HG03135 (cell line): Measurements from ENCODE around the gene SDHA.
"Not testable (repeated sequence)": the region's sequence is repeated elsewhere in the genome, so short reads cannot be mapped to it uniquely, and the experiment has no call there.

Experiments
- ATAC-seq: cut with Tn5 transposase; IDR thresholded peaks from one replicate; pipeline ENCODE4 v1.9.1; 2021; ENCODE audit warnings: mild to moderate bottlenecking, moderate library complexity; ENCODE audit not compliant: unreplicated experiment

SDHA gene

DNA sequence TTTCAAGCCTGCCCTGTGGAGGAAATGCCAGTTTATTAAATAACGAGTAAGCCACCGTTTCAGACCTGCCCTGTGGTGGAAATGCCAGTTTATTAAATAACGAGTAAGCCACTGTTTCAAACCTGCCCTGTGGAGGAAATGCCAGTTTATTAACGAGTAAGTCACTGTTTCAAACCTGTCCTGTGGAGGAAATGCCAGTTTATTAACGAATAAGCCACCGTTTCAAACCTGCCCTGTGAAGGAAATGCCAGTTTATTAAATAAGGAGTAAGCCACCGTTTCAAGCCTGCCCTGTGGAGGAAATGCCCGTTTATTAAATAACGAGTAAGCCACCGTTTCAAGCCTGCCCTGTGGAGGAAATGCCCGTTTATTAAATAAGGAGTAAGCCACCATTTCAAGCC is 33.9 kb downstream of the SDHA start:
- ATAC-seq = not testable (repeated sequence)

DNA sequence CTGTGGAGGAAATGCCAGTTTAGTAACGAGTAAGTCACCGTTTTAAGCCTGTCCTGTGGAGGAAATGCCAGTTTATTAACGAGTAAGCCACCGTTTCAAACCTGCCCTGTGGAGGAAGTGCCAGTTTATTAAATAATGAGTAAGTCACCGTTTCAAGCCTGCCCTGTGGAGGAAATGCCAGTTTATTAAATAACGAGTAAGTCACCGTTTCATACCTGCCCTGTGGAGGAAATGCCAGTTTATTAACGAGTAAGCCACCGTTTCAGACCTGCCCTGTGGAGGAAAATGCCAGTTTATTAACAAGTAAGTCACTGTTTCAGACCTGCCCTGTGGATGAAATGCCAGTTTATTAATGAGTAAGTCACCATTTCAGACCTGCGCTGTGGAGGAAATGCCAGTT is 34.4 kb downstream of the SDHA start:
- no peak for ATAC-seq

DNA sequence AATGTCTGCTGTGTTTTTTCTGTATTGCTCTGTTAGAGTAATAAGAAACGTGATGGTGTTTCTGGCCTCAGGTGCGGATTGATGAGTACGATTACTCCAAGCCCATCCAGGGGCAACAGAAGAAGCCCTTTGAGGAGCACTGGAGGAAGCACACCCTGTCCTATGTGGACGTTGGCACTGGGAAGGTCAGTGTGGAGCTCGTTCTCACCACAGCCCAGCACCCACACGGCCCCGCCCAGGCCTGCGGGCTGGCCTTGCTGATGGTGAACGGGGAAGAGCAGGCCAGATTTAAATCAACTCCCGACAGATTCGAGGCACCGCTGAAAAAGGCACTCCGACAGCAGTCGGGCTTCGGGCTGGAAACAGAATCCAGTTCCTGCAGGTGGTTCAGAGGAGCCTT is 36.2 kb downstream of the SDHA start:
- ATAC-seq = not testable (repeated sequence)

DNA sequence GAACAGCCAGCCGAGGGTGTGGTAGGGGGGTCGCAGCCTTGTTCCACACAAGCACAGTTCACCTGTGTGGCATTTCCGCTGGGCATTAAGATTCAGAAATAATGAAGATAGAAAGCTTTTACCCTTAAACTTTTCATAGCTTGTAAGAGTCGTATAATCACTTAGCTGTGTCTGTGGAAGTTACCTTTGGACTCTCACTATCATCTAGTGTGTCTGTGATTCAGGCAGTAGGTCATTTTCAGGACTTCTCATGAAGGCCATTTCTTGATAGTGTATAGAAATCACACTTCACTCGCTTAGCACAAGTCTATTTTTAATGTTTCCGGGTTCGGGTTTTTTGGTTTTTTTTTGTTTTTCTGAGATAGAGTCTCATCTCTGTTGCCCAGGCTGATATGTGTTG is 37.0 kb downstream of the SDHA start:
- ATAC-seq = not testable (repeated sequence)

DNA sequence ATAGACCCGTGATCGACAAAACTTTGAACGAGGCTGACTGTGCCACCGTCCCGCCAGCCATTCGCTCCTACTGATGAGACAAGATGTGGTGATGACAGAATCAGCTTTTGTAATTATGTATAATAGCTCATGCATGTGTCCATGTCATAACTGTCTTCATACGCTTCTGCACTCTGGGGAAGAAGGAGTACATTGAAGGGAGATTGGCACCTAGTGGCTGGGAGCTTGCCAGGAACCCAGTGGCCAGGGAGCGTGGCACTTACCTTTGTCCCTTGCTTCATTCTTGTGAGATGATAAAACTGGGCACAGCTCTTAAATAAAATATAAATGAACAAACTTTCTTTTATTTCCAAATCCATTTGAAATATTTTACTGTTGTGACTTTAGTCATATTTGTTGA is 38.2 kb downstream of the SDHA start:
- not testable (repeated sequence) for ATAC-seq

DNA sequence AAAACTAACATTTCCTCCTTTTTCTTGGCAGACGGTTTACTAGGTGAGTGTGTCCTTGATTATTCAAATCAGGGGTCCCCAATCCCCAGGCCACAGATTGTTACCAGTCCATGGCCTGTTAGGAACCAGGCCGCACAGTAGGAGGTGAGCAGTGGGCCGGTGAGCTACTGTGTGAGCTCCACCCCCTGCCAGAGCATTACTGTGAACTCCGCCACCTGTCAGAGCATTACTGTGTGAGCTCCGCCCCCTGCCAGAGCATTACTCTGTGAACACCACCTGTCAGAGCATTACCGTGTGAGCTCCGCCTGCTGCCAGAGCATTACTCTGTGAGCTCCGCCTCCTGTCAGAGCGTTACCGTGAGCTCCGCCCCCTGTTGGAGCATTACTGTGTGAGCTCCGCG is 39.0 kb downstream of the SDHA start:
- no peak for ATAC-seq

DNA sequence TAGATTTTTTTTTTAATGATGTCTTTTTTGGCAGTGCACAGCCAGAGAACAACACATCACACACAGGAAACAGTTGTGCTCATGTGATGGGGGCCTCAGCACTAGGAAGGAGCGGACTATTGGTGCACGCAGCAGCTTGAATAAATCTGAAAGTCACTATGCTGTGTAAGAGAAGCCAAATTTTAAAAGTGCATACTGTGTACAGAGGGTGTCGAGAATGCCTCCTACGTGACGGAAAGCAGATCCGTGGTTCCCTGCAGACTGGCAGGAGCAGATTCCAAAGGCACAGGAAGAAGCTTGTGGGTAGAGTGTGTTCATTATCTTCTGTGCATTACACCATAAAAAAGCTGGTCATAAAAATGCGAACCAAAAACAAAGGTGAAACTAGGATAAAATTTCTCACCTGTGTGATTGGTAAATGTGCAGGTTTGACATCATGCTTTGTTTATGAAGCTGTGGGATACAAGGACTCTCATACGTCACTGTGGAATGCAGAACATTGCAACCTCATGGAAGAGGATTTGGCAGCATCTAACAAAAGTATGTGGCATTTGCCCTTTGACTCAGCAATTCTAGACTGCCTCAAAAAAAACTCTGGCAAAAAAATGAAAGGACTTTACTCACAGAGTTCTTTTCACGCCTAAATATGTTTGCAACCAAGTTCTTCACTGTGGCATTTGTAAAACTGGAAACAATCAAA is 45.3 kb downstream of the SDHA start:
- ATAC-seq = not testable (repeated sequence)

DNA sequence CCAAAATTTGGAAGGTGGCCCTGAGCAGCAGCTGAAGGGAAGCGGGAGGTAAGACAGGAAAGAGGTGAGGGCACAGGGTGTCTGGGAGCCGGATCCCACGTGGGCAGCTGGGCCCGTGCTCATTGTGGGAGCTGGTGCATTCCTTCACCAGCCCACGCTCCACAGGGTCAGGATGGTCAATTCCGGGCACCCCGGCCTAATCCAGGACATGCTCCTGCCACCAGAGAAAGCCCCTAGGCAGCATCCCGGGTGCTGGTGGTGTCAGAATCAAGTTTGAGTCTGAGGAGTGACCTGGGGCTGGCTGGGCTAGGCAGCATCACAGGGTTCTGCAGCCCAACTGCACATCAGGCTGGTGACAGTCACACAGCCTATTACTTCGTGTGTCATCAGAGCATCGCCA is 46.2 kb downstream of the SDHA start:
- ATAC-seq = no peak

DNA sequence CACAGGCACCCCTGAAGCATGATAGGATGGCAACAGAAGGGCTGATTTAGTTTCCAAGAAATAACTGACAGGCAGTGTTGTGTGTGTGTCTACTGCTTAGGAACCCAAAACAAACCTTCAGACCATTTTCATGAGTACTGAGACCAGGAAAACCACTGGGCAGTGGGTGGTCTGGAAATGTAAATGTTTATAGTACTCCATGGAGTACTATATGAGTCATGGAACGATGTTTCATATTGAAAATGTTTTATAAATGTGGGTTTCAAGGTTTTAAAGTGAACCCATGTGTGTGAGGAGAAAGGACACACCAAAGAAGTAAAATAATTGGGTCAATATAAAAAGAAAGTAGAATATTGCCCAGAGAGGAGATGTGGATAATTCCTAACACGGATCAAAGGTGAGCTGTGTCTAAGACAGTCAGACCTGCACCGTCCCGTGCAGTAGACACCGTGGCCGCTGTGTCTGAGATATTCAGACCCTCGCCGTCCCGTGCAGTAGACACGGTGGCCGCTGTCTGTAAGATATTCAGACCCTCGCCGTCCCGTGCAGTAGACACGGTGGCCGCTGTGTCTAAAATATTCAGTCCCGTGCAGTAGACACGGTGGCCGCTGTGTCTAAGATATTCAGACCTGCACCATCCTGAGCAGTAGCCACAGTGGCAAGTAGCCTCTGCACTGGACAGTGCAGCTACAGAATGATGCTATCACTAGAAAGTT is 48.3 kb downstream of the SDHA start:
- not testable (repeated sequence) for ATAC-seq

DNA sequence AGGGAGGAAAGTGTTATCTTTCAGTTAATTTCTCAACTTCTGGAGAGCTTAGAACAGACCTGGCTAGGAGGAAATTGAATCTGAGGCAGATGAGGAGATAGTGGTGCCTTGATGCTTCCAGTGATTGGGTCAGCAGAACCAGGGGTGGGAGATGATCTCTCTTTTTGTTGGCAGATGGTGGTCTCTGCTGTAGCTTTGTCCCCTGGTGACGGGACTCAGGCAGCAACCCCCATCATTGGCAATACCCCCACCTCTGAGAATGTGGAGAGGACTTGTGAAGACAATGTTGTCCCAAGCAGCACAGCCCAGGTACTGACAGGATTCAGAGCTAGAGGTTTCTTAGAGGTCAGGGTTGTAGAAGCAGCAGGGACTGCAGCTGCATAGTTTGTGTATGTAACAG is 49.6 kb downstream of the SDHA start:
- no peak for ATAC-seq

DNA sequence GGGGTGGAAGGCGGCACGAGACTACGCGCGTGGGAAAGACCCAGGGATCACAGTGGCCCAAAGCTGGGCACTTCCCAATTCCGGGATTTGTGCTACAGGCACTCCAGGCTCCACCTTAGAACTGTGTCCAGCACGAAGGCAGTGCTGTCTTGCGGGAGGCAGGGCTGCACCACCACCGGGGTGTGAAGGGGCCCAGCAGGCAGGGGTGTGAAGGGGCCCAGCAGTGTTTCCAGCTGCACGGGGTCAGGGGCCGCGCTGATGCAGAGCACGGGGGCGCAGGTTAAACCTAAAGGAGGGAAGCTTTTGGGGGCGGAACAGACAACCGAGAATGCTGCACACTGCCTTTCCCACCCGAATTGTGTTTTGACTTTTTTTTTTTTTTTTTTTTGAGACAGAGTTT is 52.2 kb downstream of the SDHA start:
- ATAC-seq = no peak

DNA sequence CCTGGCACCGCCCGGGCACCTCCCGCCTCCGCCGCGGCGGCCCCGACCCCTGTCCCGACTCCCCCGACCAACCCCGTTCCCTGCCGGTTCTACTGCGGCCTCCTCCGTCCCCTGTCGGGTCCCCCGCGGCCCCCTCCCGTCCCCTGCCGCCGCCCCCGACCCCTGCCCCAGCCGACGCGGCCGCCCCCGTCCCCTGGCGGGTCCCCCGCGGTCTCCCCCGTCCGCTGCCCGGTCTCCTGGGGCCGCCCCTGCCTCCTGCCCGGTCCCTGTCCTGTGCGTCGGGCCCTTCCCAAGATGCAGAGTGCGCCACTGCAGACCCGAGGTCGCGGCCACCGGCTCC is 53.7 kb downstream of the SDHA start:
- ATAC-seq = not testable (repeated sequence)

DNA sequence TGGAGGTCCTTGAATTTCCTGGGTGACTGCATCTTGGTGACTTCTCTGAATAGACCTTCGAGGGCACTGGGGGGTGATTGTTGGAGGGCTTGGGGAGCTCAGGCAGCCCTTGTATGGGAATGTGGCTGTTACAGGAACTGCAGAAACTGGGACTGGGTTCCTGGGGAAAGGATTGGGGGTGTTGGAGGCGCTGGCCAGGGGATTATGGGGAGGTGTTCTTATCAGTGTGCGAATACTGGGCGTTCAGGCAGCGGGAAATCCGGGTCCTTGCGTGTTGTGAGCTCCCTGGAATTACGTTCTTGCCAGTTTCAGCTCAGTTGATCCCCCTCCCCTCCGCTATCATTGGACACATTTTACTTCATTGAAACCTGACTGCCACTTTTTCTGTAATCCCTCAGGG is 55.0 kb downstream of the SDHA start:
- ATAC-seq = not testable (repeated sequence)

DNA sequence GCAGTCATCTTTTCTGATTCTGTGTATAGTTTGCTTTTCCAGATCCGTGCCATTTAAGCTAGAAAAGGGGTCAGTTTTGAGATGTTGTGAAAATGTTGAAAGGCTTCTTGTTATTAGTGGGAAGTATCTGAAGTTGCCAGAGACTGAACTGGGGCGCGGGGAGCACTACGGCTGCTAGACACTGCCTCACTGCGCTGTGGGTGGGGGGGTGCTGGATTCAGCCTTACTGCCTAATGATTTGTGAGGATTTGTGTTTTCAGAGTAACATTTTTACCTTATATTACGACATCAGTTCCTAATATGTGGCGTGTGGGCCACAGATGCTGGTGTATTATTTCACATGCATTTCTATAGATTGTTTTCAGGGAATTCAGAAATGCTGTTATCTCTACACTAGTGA is 55.4 kb downstream of the SDHA start:
- not testable (repeated sequence) for ATAC-seq

DNA sequence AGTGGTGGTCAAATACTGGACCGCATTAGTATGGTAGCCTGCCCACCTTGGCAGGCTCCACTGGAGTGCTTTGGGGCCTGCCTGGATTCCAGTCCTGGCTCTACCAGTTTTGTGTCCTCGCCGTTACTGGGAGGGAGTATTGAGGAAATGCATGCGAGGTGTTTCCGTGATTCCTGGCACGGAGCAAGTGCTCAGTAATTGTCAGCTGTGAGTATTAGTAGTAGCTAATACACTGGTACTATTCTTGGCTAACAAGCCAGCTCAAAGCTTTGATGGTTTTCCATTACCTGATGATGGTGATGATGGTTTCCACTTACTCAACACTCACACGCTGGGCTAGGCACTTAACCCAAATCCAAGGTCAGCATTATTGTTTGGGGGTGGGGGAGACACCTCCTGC is 56.2 kb downstream of the SDHA start:
- not testable (repeated sequence) for ATAC-seq

DNA sequence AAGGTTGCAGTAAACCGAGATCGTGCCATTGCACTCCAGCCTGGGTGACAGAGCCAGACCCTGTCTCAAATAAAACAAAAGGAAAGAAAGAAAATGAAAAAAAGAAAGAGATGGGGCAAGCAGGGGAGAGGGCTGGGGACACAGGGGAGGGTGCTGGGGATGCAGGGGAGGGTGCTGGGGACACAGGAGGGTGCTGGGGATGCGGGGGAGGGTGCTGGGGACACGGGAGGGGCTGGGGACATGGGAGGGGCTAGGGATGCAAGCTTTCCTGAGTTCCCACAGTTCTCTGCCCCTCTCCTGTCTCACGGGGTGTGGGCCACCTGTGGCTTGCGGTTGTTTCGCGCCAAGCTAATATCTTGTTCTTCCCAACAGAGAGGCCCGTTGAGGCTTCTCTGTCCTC is 60.5 kb downstream of the SDHA start:
- ATAC-seq = no peak

DNA sequence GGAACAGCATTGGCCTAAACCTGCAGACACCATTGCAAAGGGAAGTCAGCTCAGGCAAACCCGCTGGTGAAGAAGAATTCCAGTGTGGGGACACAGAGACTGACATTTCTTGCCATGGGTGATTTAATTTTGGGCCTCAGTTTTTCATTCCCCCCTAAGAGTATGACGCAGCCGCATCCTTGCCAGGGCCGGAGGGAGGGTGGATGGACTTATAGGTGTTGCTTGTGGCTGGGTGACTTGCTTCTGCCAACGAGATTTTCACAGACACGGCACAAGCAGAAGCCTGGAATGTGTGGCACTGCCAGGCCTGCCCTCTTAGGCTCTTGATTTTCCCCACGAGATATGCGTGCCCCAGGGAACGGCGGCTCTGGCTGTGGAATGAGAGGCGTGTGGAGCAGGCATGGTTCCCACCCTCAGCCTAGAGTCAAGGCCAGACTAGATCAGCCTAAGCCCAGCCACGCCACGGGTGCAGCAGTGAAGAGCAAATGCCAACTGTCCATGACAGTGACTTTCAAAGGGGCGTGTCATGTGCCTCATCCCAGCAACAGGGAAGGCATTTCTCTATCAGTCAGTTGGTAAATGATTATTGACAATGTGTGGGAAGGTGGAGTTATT is 61.0 kb downstream of the SDHA start:
- ATAC-seq = not testable (repeated sequence)

DNA sequence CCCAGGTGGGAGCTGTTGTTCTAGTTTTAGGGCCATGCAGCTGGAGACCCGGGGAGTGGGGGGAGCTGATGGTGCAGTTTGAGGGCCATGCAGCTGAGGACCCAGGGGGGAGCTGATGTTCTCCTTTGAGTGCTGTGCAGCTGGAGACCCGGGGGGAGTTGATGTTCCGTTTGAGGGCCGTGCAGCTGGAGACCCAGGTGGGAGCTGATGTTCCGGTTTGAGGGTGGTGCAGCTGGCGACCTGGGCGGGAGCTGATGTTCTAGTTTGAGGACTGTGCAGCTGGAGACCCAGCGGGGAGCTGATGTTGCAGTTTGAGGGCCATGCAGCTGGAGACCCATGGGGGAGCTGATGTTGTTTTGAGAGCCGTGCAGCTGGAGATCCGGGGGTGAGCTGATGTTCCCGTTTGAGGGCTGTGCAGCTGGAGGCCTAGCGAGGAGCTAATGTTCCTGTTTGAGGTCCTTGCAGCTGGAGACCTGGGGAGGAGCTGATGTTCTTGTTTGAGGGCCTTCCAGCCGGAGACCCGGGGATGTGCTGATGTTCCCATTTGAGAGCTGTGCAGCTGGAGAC is 68.0 kb downstream of the SDHA start:
- ATAC-seq = no peak

DNA sequence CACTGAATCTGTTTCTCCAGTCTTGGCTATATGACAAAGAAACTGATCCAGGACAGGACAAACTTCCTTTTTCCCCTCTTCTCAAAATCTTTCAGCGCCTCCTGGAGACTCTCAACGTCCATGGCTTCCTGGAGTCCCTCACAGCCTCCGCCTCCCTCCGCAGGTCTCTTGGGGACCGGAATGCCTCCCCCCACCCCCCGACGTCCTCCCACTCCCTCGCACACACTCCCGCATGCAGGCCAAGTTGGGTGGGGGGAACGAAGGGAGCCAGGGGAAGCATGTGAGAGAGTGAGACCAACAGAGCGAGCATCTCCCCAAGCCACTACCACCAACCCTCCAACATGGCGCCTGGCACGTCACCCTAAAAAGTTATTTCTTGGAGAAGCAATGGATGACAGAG is 72.1 kb downstream of the SDHA start:
- not testable (repeated sequence) for ATAC-seq

DNA sequence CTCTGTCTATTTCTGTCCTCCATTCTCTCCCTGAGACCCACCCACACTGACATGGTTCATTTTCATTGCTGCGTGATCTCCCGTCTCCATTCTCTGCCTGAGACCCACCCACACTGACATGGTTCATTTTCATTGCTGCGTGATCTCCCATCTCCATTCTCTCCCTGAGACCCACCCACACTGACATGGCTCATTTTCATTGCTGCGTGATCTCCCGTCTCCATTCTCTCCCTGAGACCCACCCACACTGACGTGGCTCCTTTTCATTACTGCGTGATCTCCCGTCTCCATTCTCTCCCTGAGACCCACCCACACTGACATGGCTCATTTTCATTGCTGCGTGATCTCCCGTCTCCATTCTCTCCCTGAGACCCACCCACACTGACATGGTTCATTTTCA is 73.2 kb downstream of the SDHA start:
- ATAC-seq = not testable (repeated sequence)

DNA sequence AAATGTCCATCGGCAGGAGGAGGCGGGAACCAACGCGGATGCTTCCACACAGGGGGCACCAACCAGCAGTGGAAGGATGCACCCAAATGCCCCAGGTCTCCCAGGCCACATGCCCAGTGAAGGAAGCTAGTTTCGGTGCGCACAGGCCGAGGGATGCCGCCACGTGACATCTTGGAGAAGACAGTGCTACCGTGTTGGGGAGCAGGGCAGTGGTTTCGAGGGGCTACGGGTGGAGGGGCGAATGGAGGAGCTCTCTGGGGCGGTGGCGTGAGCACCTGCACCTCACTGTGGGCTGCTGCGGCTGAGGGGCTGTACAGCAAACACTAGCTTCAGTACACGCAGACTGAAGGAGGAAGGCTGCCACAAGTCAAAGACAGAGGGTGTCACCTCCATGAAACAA is 76.7 kb downstream of the SDHA start:
- ATAC-seq = not testable (repeated sequence)

DNA sequence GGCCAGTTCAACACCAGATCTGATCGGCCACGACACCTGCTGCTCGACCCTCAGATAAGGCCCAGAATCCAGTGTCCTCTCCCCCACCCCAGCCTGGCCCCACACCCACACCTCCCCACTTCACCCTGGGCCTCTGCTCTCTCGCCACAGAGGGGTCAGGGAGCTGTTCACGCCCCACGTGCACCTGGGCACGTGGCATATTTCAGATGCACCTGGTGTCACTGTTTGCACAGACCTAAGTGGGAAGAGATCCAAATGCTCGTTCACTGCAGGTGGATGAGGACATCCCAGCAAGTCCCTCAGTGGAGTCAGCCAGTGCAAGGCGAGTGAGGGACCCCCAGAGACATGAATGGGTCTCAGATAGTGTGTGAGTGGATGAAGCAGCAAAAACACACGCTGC is 78.1 kb downstream of the SDHA start:
- ATAC-seq = not testable (repeated sequence)
